ENCODE measurements around the gene VCL. TPM values are rescaled to one million over a fixed set of nuclear protein-coding genes. Genes with fewer than 3 reads are reported as not detected.

Gene VCL
- total RNA-seq, 2 donors from 2014 or later = 109 to 214 TPM

DNA sequence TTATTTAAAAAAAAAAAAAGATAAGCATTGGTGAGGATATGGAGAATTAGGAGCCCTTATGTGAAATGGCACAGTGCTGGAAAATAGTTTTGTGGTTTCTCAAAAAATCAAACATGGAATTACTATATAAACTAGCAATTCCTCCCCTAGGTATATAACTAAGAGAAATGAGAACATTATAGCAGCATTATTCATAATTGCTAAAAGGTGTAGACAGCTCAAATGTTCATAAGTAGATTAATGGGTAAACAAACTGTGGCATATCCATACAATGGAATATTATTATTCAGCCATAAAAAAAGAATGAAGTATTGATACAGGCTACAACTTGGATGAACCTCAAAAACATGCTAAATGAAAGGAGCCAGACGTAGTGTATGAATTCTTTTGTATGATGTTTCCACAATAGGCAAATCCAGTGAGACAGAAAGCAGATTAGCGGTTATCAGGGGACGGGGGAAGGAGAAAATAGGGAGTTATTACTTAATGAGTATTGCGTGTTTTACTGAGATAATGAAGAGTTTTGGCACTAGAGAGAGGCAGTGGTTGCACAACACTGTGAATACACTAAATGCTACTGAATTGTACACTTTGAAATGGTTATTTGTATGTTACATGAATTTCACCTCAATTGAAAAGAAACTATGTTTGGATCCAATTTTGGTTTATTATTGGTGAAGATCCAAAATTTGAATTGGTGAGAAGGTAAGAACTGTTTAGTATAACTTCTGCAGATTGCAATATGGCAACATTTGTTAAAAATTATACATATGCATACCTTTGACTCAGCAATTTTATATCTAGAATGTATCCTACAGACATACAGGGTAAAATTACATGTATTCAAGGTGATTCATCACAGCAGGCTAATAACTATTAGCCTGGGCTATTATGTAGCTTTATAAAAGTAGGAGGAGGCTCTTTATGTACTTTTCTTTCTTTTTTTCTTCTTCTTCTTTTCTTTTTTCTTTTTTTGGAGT lies 69.7 kb downstream of the VCL start:
- Mint-ChIP-seq H3K9me3 (peaks cover 8% of the 10 kb centered on the region), H3K4me3 (no peak overlapping the region), H3K4me1 (peaks cover 7% of the 10 kb centered on the region), H3K27me3 (ENCODE audit: insufficient read depth) (no peaks in the 10 kb centered on the region), H3K36me3 (ENCODE audit: low read depth) (peaks cover 39% of the 10 kb centered on the region), H3K27ac (no peak overlapping the region)
- WGBS, 2 experiments (ENCODE audit: insufficient coverage in 1 of 2, insufficient read length in 1 of 2) = 94 to 96% methylated on average over 4 of the region's 4 CpGs
- no peak overlapping the region for H3K9ac ChIP-seq (ENCODE audit: extremely low read depth, low read length, poor library complexity, severe bottlenecking)
- no peak for TF ChIP-seq CTCF (conservative IDR thresholded peaks at IDR 0.05)
- H3K4me3 ChIP-seq (ENCODE audit: low read length) = no peak overlapping the region
- H3K36me3 ChIP-seq (ENCODE audit: control insufficient read depth, insufficient read depth, low read length) = peaks cover 90% of the 10 kb centered on the region
- DNase-seq = no peak
- peaks cover 7% of the 10 kb centered on the region for H3K9me3 ChIP-seq (ENCODE audit: control insufficient read depth, low read length)
- no peaks in the 10 kb centered on the region for H3K27me3 ChIP-seq (ENCODE audit: control insufficient read depth, insufficient read depth, low read length, poor library complexity, severe bottlenecking)
- H3K27ac ChIP-seq (ENCODE audit: low read depth, low read length) = no peak overlapping the region
- no peaks in the 10 kb centered on the region for H3K4me1 ChIP-seq (ENCODE audit: control insufficient read depth, insufficient read depth, low read length)

- no peak for TF ChIP-seq CTCF (conservative IDR thresholded peaks at IDR 0.05)
Observed at GRCh38 chr10:74071157-74071556, 73.2 kb downstream of the VCL start.

DNA sequence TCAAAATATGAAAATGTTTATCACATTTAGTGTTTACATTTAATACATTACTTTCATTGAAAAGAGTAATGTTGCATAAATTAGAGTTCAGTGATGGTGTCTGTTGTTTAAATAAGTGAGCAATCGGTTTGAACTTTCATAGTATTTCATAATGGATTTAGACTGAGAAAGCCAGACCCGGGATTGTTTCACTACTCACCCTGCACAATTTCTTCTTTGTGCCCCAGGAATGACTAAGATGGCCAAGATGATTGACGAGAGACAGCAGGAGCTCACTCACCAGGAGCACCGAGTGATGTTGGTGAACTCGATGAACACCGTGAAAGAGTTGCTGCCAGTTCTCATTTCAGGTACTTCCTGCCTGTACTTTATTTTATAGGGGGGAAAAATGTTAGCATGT lies 74.6 kb downstream of the VCL start:
- Histone ChIP-seq H3K36me3 (ENCODE audit: control insufficient read depth, insufficient read depth, low read length) (peaks cover 94% of the 10 kb centered on the region), H3K27me3 (ENCODE audit: control insufficient read depth, insufficient read depth, low read length, poor library complexity, severe bottlenecking) (no peaks in the 10 kb centered on the region), H3K4me1 (ENCODE audit: control insufficient read depth, insufficient read depth, low read length) (peaks cover 2% of the 10 kb centered on the region), H3K9me3 (ENCODE audit: control insufficient read depth, low read length) (no peaks in the 10 kb centered on the region), H3K9ac (ENCODE audit: extremely low read depth, low read length, poor library complexity, severe bottlenecking) (no peak overlapping the region), H3K4me3 (ENCODE audit: low read length) (no peak overlapping the region), H3K27ac (ENCODE audit: low read depth, low read length) (no peak overlapping the region)
- no peak overlapping the region for H3K27ac Mint-ChIP-seq
- WGBS, 2 experiments (ENCODE audit: insufficient coverage in 1 of 2, insufficient read length in 1 of 2) = 71 to 95% methylated on average over 4 to 6 of the region's 6 CpGs
- no peaks in the 10 kb centered on the region for H3K27me3 Mint-ChIP-seq (ENCODE audit: insufficient read depth)
- TF ChIP-seq CTCF (conservative IDR thresholded peaks at IDR 0.05) = no peak
- H3K4me1 Mint-ChIP-seq = peaks cover 12% of the 10 kb centered on the region
- no peak for DNase-seq
- H3K36me3 Mint-ChIP-seq (ENCODE audit: low read depth) = peaks cover 44% of the 10 kb centered on the region
- H3K4me3 Mint-ChIP-seq = no peak overlapping the region
- no peaks in the 10 kb centered on the region for H3K9me3 Mint-ChIP-seq

More at GRCh38 chr10:74071157-74071556, 73.2 kb downstream of the VCL start:
- H3K27me3 Mint-ChIP-seq (ENCODE audit: insufficient read depth) = no peaks in the 10 kb centered on the region
- H3K4me3 ChIP-seq (ENCODE audit: low read length) = no peak overlapping the region
- no peaks in the 10 kb centered on the region for H3K9me3 ChIP-seq (ENCODE audit: control insufficient read depth, low read length)
- peaks cover 40% of the 10 kb centered on the region for H3K36me3 Mint-ChIP-seq (ENCODE audit: low read depth)
- H3K9me3 Mint-ChIP-seq = no peaks in the 10 kb centered on the region
- no peak overlapping the region for H3K27ac ChIP-seq (ENCODE audit: low read depth, low read length)
- no peak overlapping the region for H3K4me3 Mint-ChIP-seq
- no peak overlapping the region for H3K9ac ChIP-seq (ENCODE audit: extremely low read depth, low read length, poor library complexity, severe bottlenecking)
- H3K27me3 ChIP-seq (ENCODE audit: control insufficient read depth, insufficient read depth, low read length, poor library complexity, severe bottlenecking) = no peaks in the 10 kb centered on the region
- H3K4me1 Mint-ChIP-seq = peaks cover 7% of the 10 kb centered on the region
- no peaks in the 10 kb centered on the region for H3K4me1 ChIP-seq (ENCODE audit: control insufficient read depth, insufficient read depth, low read length)
- no peak for DNase-seq
- H3K36me3 ChIP-seq (ENCODE audit: control insufficient read depth, insufficient read depth, low read length) = peaks cover 94% of the 10 kb centered on the region
- peak overlapping the region; percentile 20 for H3K27ac Mint-ChIP-seq
